GM23338 (cell line): ENCODE data around the gene MSRB1. TPM values are rescaled to one million over a fixed set of nuclear protein-coding genes. Genes with fewer than 3 reads are reported as not detected.

ENCODE experiments used
- ATAC-seq: fragments of 200-7000 bp; cut with Tn5 transposase; 3 replicates; pipeline ENCODE4 v1.9.1; 2020
- DNase-seq: peaks from one replicate; pipeline ENCODE4 v3.0.0-alpha.2; 2015; ENCODE audit warnings: low spot score
- H2AFZ ChIP-seq: fragments of 200-600 bp; sonication (generic); 2 replicates; pipeline ENCODE4 v1.8.0; 2016; ENCODE audit warnings: antibody characterized with exemption, mild to moderate bottlenecking, moderate library complexity
- H3F3A ChIP-seq: fragments of 200-600 bp; sonication (generic); replicated peaks from 2 replicates; pipeline ENCODE4 v1.8.0; 2017; ENCODE audit warnings: antibody characterized with exemption, mixed run types, low read depth
- H3K27ac ChIP-seq: fragments of 200-600 bp; sonication (generic); 2 replicates; pipeline ENCODE4 v1.6.1; 2016; ENCODE audit warnings: low read depth
- H3K27me3 ChIP-seq: fragments of 200-600 bp; sonication (generic); 2 replicates; pipeline ENCODE4 v1.8.0; 2016; ENCODE audit warnings: mild to moderate bottlenecking, mixed run types, moderate library complexity; ENCODE audit not compliant: insufficient read depth
- H3K36me3 ChIP-seq: fragments of 200-600 bp; sonication (generic); 2 replicates; pipeline ENCODE4 v1.8.0; 2016; ENCODE audit warnings: mild to moderate bottlenecking; ENCODE audit not compliant: insufficient read depth
- H3K4me1 ChIP-seq: fragments of 200-600 bp; sonication (generic); 2 replicates; pipeline ENCODE4 v1.8.0; 2016; ENCODE audit warnings: mild to moderate bottlenecking, moderate library complexity; ENCODE audit not compliant: insufficient read depth
- H3K4me2 ChIP-seq: fragments of 200-600 bp; sonication (generic); 2 replicates; pipeline ENCODE4 v1.7.1; 2017; ENCODE audit warnings: mixed run types
- H3K4me3 ChIP-seq: fragments of 200-600 bp; sonication (generic); 2 replicates; pipeline ENCODE4 v1.6.1; 2016; ENCODE audit warnings: mixed run types
- H3K79me2 ChIP-seq: fragments of 200-600 bp; sonication (generic); replicated peaks from 2 replicates; pipeline ENCODE4 v1.8.0; 2017; ENCODE audit warnings: mild to moderate bottlenecking; ENCODE audit not compliant: insufficient read depth
- H3K9me2 ChIP-seq: fragments of 200-600 bp; sonication (generic); 2 replicates; pipeline ENCODE4 v1.8.0; 2017; ENCODE audit not compliant: insufficient read depth
- H4K20me1 ChIP-seq: fragments of 200-600 bp; sonication (generic); replicated peaks from 2 replicates; pipeline ENCODE4 v1.8.0; 2017; ENCODE audit warnings: mild to moderate bottlenecking; ENCODE audit not compliant: insufficient read depth
- H3K27ac Mint-ChIP-seq: 2 replicates; pipeline ENCODE4 v1.8.0; 2020; ENCODE audit warnings: inconsistent platforms, mild to moderate bottlenecking, moderate library complexity, mixed read lengths
- H3K27me3 Mint-ChIP-seq: 3 replicates; pipeline ENCODE4 v1.8.0; 2022; ENCODE audit warnings: low read depth, mild to moderate bottlenecking, moderate library complexity, mixed read lengths, inconsistent platforms; ENCODE audit not compliant: insufficient read depth, poor library complexity
- H3K36me3 Mint-ChIP-seq: 3 replicates; pipeline ENCODE4 v1.8.0; 2021; ENCODE audit warnings: low read depth, mild to moderate bottlenecking, inconsistent platforms, moderate library complexity, mixed read lengths
- H3K4me1 Mint-ChIP-seq: 3 replicates; pipeline ENCODE4 v1.8.0; 2020; ENCODE audit warnings: mild to moderate bottlenecking, inconsistent platforms, mixed read lengths
- H3K4me3 Mint-ChIP-seq: 3 replicates; pipeline ENCODE4 v1.8.0; 2021; ENCODE audit warnings: moderate library complexity, mild to moderate bottlenecking, inconsistent platforms, mixed read lengths
- H3K9me3 Mint-ChIP-seq: 3 replicates; pipeline ENCODE4 v1.8.0; 2020; ENCODE audit warnings: moderate library complexity, mild to moderate bottlenecking, inconsistent platforms, mixed read lengths
- CREB1 ChIP-seq: fragments of 250-450 bp; sonication (Bioruptor Pico); IDR thresholded peaks from 2 replicates; pipeline ENCODE4 v1.5.0; 2020; ENCODE audit warnings: low read depth, mild to moderate bottlenecking, moderate library complexity
- ETS1 ChIP-seq: IDR thresholded peaks from 2 replicates; pipeline ENCODE4 v1.6.1; 2016; ENCODE audit warnings: antibody characterized with exemption
- EZH2 ChIP-seq: fragments of 200-600 bp; sonication (generic); IDR thresholded peaks from one replicate; pipeline ENCODE4 v1.8.0; 2017; ENCODE audit warnings: antibody characterized with exemption, mild to moderate bottlenecking, low read depth; ENCODE audit not compliant: unreplicated experiment
- EZH2phosphoT487 ChIP-seq: fragments of 200-600 bp; sonication (generic); IDR thresholded peaks from one replicate; pipeline ENCODE4 v1.8.1; 2018; ENCODE audit warnings: antibody characterized with exemption; ENCODE audit not compliant: unreplicated experiment
- STAT1 ChIP-seq: IDR thresholded peaks from one replicate; pipeline ENCODE4 v1.6.1; 2016; ENCODE audit warnings: antibody characterized with exemption; ENCODE audit not compliant: unreplicated experiment
- ZNF462 ChIP-seq: fragments of 250-450 bp; sonication (Bioruptor Pico); IDR thresholded peaks from 2 replicates; pipeline ENCODE4 v1.5.0; 2020; ENCODE audit warnings: mild to moderate bottlenecking, moderate library complexity
- polyA plus RNA-seq: library from polyadenylated mRNA; unstranded; fragments of >200 nt; fragmentation: Nextera tagmentation; extraction: Ambion mirVana; gene quantifications from 2 replicates; pipeline ENCODE4 v1.2.1, GENCODE V29; 2016
- total RNA-seq: library from RNA; depleted of rRNA; stranded (reverse); fragments of >200 nt; shearing (Covaris generic); gene quantifications from 2 replicates; pipeline ENCODE4 v1.2.3, GENCODE V29; 2014
- TF ChIP-seq, protein P1 (sequence below): IDR thresholded peaks from one replicate; pipeline ENCODE4 v1.6.1; 2018; ENCODE audit warnings: antibody characterized with exemption; ENCODE audit not compliant: unreplicated experiment

MSRB1 gene
- total and polyA plus RNA-seq, 2 experiments from 2014 or later = 30.4 to 31.3 TPM

DNA sequence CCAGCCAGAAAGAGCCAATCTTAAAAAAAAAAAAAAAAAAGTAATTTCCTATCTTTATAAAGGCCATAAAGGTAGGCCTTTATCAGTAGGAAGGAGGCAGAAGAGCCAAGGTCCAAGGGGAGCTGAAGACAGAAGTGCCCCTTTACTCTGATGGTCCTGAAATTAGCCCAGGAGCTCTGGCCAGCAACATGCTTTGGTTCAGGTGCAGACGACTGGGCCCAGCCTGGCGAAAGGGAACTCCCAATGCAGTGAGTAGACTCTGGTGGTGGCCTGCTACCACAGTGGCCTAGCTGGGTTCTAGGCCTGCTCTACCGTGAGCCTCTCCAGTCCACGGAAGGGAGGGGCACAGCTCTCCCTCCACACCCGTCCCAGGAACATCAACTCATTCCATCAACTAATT is 47.9 kb downstream of the MSRB1 start:
- peaks cover 2% of the 10 kb centered on the region for H3K27me3 Mint-ChIP-seq
- DNase-seq (no peak), ATAC-seq (no peak)
- peaks cover 4% of the 10 kb centered on the region; the same call in 2 of the 3 replicates for H3K4me1 Mint-ChIP-seq
- H3K9me2 ChIP-seq = no peaks in the 10 kb centered on the region
- H3K27ac Mint-ChIP-seq = no peak overlapping the region
- H2AFZ ChIP-seq = no peak overlapping the region
- H3K27me3 ChIP-seq = no peaks in the 10 kb centered on the region
- no peaks in the 10 kb centered on the region for H3F3A ChIP-seq
- no peaks in the 10 kb centered on the region for H3K79me2 ChIP-seq
- no peaks in the 10 kb centered on the region for H3K9me3 Mint-ChIP-seq
- no peak overlapping the region for H3K4me2 ChIP-seq
- TF ChIP-seq ETS1 (no peak), CREB1 (CRISPR knock-in tag) (no peak), EZH2phosphoT487 (no peak)
- TF ChIP-seq, protein P1, sequence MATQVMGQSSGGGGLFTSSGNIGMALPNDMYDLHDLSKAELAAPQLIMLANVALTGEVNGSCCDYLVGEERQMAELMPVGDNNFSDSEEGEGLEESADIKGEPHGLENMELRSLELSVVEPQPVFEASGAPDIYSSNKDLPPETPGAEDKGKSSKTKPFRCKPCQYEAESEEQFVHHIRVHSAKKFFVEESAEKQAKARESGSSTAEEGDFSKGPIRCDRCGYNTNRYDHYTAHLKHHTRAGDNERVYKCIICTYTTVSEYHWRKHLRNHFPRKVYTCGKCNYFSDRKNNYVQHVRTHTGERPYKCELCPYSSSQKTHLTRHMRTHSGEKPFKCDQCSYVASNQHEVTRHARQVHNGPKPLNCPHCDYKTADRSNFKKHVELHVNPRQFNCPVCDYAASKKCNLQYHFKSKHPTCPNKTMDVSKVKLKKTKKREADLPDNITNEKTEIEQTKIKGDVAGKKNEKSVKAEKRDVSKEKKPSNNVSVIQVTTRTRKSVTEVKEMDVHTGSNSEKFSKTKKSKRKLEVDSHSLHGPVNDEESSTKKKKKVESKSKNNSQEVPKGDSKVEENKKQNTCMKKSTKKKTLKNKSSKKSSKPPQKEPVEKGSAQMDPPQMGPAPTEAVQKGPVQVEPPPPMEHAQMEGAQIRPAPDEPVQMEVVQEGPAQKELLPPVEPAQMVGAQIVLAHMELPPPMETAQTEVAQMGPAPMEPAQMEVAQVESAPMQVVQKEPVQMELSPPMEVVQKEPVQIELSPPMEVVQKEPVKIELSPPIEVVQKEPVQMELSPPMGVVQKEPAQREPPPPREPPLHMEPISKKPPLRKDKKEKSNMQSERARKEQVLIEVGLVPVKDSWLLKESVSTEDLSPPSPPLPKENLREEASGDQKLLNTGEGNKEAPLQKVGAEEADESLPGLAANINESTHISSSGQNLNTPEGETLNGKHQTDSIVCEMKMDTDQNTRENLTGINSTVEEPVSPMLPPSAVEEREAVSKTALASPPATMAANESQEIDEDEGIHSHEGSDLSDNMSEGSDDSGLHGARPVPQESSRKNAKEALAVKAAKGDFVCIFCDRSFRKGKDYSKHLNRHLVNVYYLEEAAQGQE = no peak
- no peaks in the 10 kb centered on the region for H3K36me3 Mint-ChIP-seq
- no peaks in the 10 kb centered on the region for H4K20me1 ChIP-seq
- no peaks in the 10 kb centered on the region for H3K36me3 ChIP-seq
- peaks cover 4% of the 10 kb centered on the region; the same call in 1 of the 2 replicates for H3K4me1 ChIP-seq
- H3K4me3 Mint-ChIP-seq = no peak overlapping the region
- no peak overlapping the region for H3K4me3 ChIP-seq
- H3K27ac ChIP-seq = no peak overlapping the region

DNA sequence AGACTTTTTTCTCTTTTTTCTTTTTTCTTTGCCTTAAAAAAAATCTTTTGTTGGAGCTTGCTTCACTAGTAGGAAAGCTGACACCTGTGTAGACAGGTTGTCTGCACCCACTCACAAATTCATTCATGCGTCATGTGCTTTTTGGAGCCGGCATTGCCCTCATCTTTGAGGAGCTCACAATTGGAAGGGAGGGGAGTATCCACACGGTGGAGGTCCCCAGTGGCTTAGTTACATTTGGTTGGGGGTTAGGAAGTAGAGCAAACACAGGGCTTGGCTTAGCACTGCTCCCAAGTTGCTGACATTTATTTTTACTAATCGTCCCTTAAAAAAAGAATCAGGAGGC is 52.3 kb downstream of the MSRB1 start:
- Mint-ChIP-seq H3K27ac (no peak overlapping the region), H3K27me3 (peaks cover 4% of the 10 kb centered on the region), H3K9me3 (no peaks in the 10 kb centered on the region), H3K36me3 (no peaks in the 10 kb centered on the region), H3K4me1 (peaks cover 4% of the 10 kb centered on the region; the same call in 2 of the 3 replicates), H3K4me3 (no peak overlapping the region)
- no peaks in the 10 kb centered on the region for H3K36me3 ChIP-seq
- no peak for DNase-seq
- no peaks in the 10 kb centered on the region for H3F3A ChIP-seq
- H4K20me1 ChIP-seq = no peaks in the 10 kb centered on the region
- no peaks in the 10 kb centered on the region for H3K79me2 ChIP-seq
- no peak for ATAC-seq
- H3K27ac ChIP-seq = no peak overlapping the region
- H3K4me2 ChIP-seq = no peak overlapping the region
- no peaks in the 10 kb centered on the region for H3K9me2 ChIP-seq
- H3K4me3 ChIP-seq = no peak overlapping the region
- H3K27me3 ChIP-seq = no peaks in the 10 kb centered on the region
- H2AFZ ChIP-seq = no peak overlapping the region; the same call in 1 of the 2 replicates
- H3K4me1 ChIP-seq = peaks cover 4% of the 10 kb centered on the region; the same call in 1 of the 2 replicates
- TF ChIP-seq EZH2 (no peak), STAT1 (no peak), ZNF462 (CRISPR knock-in tag) (no peak)
- TF ChIP-seq, protein P1 = no peak
